SK-N-DZ (cell line): ENCODE results near the gene TMEM233.
A peak's percentile ranks its signal among the peaks of the same experiment; 100 is the strongest.
"Not testable (repeated sequence)": the region's sequence is repeated elsewhere in the genome, so short reads cannot be mapped to it uniquely, and the experiment has no call there.

Experiments used
- DNase-seq: peaks from one replicate; pipeline ENCODE4 v3.0.0-alpha.2; 2015; ENCODE audit warnings: low spot score

Gene TMEM233

GRCh38 chr12:119657001-119657400, 63.4 kb downstream of the TMEM233 start:
- not testable (repeated sequence) for DNase-seq

- not testable (repeated sequence) for DNase-seq
These were observed 64.6 kb downstream of the TMEM233 start for GRCh38 chr12:119658166-119658565.

GRCh38 chr12:119659289-119659897, 65.8 kb downstream of the TMEM233 start:
- peak; percentile 40 for DNase-seq

GRCh38 chr12:119660076-119660475, 66.5 kb downstream of the TMEM233 start:
- DNase-seq = no peak

- DNase-seq = no peak
These were observed 68.3 kb downstream of the TMEM233 start for GRCh38 chr12:119661882-119662281.

- no peak for DNase-seq
These were observed 71.1 kb downstream of the TMEM233 start for GRCh38 chr12:119664642-119665041.

GRCh38 chr12:119665164-119665929, 71.8 kb downstream of the TMEM233 start:
- no peak for DNase-seq

GRCh38 chr12:119666226-119666795, 72.7 kb downstream of the TMEM233 start:
- no peak for DNase-seq

GRCh38 chr12:119666900-119667576, 73.5 kb downstream of the TMEM233 start:
- no peak for DNase-seq

- DNase-seq = peak; percentile 99
These were observed 74.2 kb downstream of the TMEM233 start, which contains the start of gene PRKAB1 for GRCh38 chr12:119667577-119668323. PRKAB1 (plus strand) TSS chr12:119668133; CDS start chr12:119668245, 112 bp downstream.

- DNase-seq = no peak
These were observed 74.8 kb downstream of the TMEM233 start for GRCh38 chr12:119668324-119668841.

- no peak for DNase-seq
These were observed 76.3 kb downstream of the TMEM233 start for GRCh38 chr12:119669744-119670472.

GRCh38 chr12:119671070-119671469, 77.5 kb downstream of the TMEM233 start:
- DNase-seq = no peak

GRCh38 chr12:119672194-119672593, 78.6 kb downstream of the TMEM233 start:
- no peak for DNase-seq

- DNase-seq = no peak
These were observed 80.1 kb downstream of the TMEM233 start for GRCh38 chr12:119673634-119674033.

GRCh38 chr12:119674560-119674959, 81.0 kb downstream of the TMEM233 start:
- no peak for DNase-seq

GRCh38 chr12:119676022-119676421, 82.4 kb downstream of the TMEM233 start:
- DNase-seq = no peak

GRCh38 chr12:119676573-119676972, 83.0 kb downstream of the TMEM233 start:
- DNase-seq = no peak

GRCh38 chr12:119678459-119678858, 84.9 kb downstream of the TMEM233 start:
- no peak for DNase-seq

GRCh38 chr12:119679081-119679480, 85.5 kb downstream of the TMEM233 start:
- DNase-seq = no peak
